Measurements from ENCODE around the gene OTOS. TPM values are rescaled to one million over a fixed set of nuclear protein-coding genes. Genes with fewer than 3 reads are reported as not detected.

OTOS gene
- total RNA-seq, 1 donor from 2014 or later: not detected

GRCh38 chr2:240147911-240148587 is 7.6 kb upstream of the OTOS start:
- H3K36me3 ChIP-seq: no peaks in the 10 kb centered on the region
- no peak for DNase-seq (ENCODE audit: low spot score in 2 of 2)
- H3K27ac ChIP-seq: no peak overlapping the region
- H3K27me3 ChIP-seq: no peaks in the 10 kb centered on the region
- H3K4me3 ChIP-seq: no peak overlapping the region
- H3K9me3 ChIP-seq: no peaks in the 10 kb centered on the region
- intact Hi-C loops (cut with DNase I): no loop called here
- no peaks in the 10 kb centered on the region for H3K4me1 ChIP-seq
- TF ChIP-seq CTCF (IDR thresholded peaks at IDR 0.05): no peak

GRCh38 chr2:240147382-240147781 is 6.9 kb upstream of the OTOS start:
- H3K36me3 ChIP-seq: no peaks in the 10 kb centered on the region
- intact Hi-C loops (cut with DNase I): no loop called here
- no peaks in the 10 kb centered on the region for H3K4me1 ChIP-seq
- no peaks in the 10 kb centered on the region for H3K27me3 ChIP-seq
- DNase-seq (ENCODE audit: low spot score in 2 of 2): no peak
- H3K9me3 ChIP-seq: no peaks in the 10 kb centered on the region
- no peak overlapping the region for H3K27ac ChIP-seq
- no peak overlapping the region for H3K4me3 ChIP-seq
- no peak for TF ChIP-seq CTCF (IDR thresholded peaks at IDR 0.05)

- intact Hi-C loops (cut with DNase I): no loop called here
- no peak for TF ChIP-seq CTCF (IDR thresholded peaks at IDR 0.05)
- Histone ChIP-seq H3K36me3 (no peaks in the 10 kb centered on the region), H3K4me1 (no peaks in the 10 kb centered on the region), H3K9me3 (no peaks in the 10 kb centered on the region), H3K4me3 (no peak overlapping the region), H3K27me3 (no peaks in the 10 kb centered on the region), H3K27ac (no peak overlapping the region)
- DNase-seq (ENCODE audit: low spot score in 2 of 2): no peak
These were observed 6.3 kb upstream of the OTOS start for GRCh38 chr2:240146627-240147278.

GRCh38 chr2:240146141-240146561 is 5.7 kb upstream of the OTOS start:
- Histone ChIP-seq H3K27me3 (no peaks in the 10 kb centered on the region), H3K4me1 (no peaks in the 10 kb centered on the region), H3K27ac (no peak overlapping the region), H3K9me3 (no peaks in the 10 kb centered on the region), H3K36me3 (no peaks in the 10 kb centered on the region), H3K4me3 (no peak overlapping the region)
- intact Hi-C loops (cut with DNase I): no loop called here
- TF ChIP-seq CTCF (IDR thresholded peaks at IDR 0.05): no peak
- no peak for DNase-seq (ENCODE audit: low spot score in 2 of 2)

GRCh38 chr2:240145461-240145860 is 5.0 kb upstream of the OTOS start:
- Histone ChIP-seq H3K36me3 (no peaks in the 10 kb centered on the region), H3K27me3 (no peaks in the 10 kb centered on the region), H3K27ac (no peak overlapping the region), H3K9me3 (no peaks in the 10 kb centered on the region), H3K4me3 (no peak overlapping the region), H3K4me1 (no peaks in the 10 kb centered on the region)
- TF ChIP-seq CTCF (IDR thresholded peaks at IDR 0.05): no peak
- intact Hi-C loops (cut with DNase I): no loop called here
- no peak for DNase-seq (ENCODE audit: low spot score in 2 of 2)
